HFF-Myc (cell line): Measurements from ENCODE around the gene PPDPF.

ENCODE experiments used
- DNase-seq: peaks from one replicate; pipeline ENCODE4 v3.0.0-alpha.2; 2011; ENCODE audit warnings: low read depth; ENCODE audit errors: extremely low read depth
- H3K4me3 ChIP-seq: replicated peaks from 2 replicates; pipeline ENCODE4 v1.5.1; 2011; ENCODE audit warnings: low read depth, mild to moderate bottlenecking, control low read depth, low read length
- TF ChIP-seq, protein P1 (sequence below): IDR thresholded peaks from 2 replicates; pipeline ENCODE4 v1.5.1; 2012; ENCODE audit warnings: mild to moderate bottlenecking, low read depth, low read length, control low read depth; ENCODE audit errors: missing control alignments

Gene PPDPF

GRCh38 chr20:63500902-63501817 is 19.4 kb upstream of the PPDPF start:
- TF ChIP-seq, protein P1, sequence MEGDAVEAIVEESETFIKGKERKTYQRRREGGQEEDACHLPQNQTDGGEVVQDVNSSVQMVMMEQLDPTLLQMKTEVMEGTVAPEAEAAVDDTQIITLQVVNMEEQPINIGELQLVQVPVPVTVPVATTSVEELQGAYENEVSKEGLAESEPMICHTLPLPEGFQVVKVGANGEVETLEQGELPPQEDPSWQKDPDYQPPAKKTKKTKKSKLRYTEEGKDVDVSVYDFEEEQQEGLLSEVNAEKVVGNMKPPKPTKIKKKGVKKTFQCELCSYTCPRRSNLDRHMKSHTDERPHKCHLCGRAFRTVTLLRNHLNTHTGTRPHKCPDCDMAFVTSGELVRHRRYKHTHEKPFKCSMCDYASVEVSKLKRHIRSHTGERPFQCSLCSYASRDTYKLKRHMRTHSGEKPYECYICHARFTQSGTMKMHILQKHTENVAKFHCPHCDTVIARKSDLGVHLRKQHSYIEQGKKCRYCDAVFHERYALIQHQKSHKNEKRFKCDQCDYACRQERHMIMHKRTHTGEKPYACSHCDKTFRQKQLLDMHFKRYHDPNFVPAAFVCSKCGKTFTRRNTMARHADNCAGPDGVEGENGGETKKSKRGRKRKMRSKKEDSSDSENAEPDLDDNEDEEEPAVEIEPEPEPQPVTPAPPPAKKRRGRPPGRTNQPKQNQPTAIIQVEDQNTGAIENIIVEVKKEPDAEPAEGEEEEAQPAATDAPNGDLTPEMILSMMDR: no peak
- no peak overlapping the region for H3K4me3 ChIP-seq
- no peak for DNase-seq

DNA sequence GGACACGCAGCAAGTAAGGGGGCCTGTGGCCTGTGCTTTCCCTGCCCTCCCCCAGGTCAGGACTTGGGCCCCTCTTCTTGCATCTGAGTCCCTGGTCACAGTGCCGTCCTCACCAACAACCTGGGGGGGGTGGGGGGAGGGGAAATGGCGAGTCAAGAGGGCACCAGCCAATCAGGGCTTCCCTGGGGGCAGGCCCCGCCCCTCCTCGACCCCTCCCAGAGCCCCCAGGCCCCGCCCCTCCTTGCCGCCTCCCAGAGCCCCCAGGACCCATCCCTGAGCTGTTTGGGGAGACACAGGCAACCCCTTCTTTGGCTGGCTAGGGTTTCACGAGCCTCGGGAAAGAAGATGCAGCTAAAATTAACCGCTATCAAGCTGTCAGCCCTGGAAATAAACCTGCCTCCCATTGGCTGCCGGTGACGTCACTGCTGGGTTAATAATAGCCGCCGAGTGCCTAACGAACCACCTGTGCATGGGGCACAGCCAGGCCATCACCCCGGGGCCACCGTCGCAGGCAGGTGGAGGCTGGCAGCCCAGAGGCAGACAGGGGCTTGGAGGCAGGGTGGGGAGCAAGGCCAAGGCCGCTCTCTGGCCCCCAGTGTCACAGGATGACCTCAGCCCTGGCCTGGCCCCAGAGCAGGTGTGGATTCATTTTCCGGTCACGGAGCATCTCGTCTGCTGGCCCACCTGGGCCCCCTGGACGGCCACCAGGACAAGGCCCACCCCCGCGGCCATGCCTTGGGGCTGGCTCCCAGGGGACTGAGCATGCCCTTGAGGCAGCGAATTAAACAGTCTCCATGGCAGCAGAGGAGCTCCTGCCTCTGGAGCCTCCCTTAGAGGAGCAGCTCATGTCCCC is 18.5 kb upstream of the PPDPF start:
- no peak for DNase-seq
- TF ChIP-seq, protein P1: no peak
- H3K4me3 ChIP-seq: no peak overlapping the region

DNA sequence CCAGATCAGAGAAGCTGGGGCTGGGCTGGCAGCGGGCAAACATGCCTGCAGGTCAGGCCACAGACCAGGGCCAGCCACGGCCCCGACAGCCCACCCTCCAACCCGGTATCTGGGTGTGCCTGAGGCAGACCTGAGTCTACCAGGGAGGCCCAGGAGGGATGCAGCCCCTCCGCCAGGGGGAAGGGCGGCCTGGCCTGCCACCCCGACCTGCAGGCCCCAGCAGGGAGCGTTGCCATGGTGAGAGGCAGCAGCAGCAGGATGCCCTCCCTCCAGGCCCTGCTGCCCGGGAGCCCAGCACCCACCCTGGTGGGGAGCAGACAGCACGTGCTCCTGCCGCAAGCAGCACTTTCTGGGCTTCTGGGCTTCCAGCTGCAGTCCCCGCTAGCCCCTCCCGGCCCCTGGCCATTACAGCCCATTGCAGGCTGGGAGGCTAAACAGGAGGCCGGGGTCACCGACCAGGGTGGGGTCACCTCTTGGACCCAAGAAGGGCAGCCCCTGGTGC is 17.8 kb upstream of the PPDPF start:
- TF ChIP-seq, protein P1: no peak
- no peak overlapping the region for H3K4me3 ChIP-seq
- DNase-seq: no peak

- TF ChIP-seq, protein P1: no peak
- DNase-seq: no peak
- no peak overlapping the region for H3K4me3 ChIP-seq
Observed at GRCh38 chr20:63503524-63503923, 17.0 kb upstream of the PPDPF start.

GRCh38 chr20:63504642-63505041 is 15.9 kb upstream of the PPDPF start:
- DNase-seq: no peak
- TF ChIP-seq, protein P1: no peak
- no peak overlapping the region for H3K4me3 ChIP-seq

- H3K4me3 ChIP-seq: no peak overlapping the region
- no peak for DNase-seq
- TF ChIP-seq, protein P1: no peak
Observed at GRCh38 chr20:63505281-63505680, 15.3 kb upstream of the PPDPF start.
